PFSK-1 (cell line): ENCODE data around the gene KRT78.

ENCODE experiments used
- FOXP2 ChIP-seq: optimal IDR thresholded peaks from 2 replicates; pipeline ENCODE3; 2011; ENCODE audit warnings: borderline replicate concordance, control low read depth, inconsistent platforms; ENCODE audit not compliant: insufficient read depth; ENCODE audit errors: extremely low read length, extremely low read depth
- POLR2AphosphoS5 ChIP-seq: IDR thresholded peaks from 2 replicates; pipeline ENCODE4 v1.6.1; 2012; ENCODE audit warnings: low read depth, mild to moderate bottlenecking, control low read depth, low read length, moderate library complexity
- REST ChIP-seq, 2 experiments: IDR thresholded peaks; 2 replicates each; pipeline versions ENCODE4 v1.6.1 to v1.8.0; 2011 to 2012; ENCODE audit warnings: low read depth in 2 of 2, low read length in 2 of 2, control low read depth in 1 of 2, inconsistent platforms in 1 of 2, mild to moderate bottlenecking in 1 of 2, moderate library complexity in 1 of 2; ENCODE audit not compliant: insufficient read depth in 1 of 2
- SIN3A ChIP-seq: IDR thresholded peaks from 2 replicates; pipeline ENCODE4 v1.6.1; 2012; ENCODE audit warnings: mild to moderate bottlenecking, low read length, moderate library complexity, borderline replicate concordance; ENCODE audit not compliant: insufficient read depth
- TAF1 ChIP-seq: IDR thresholded peaks from 2 replicates; pipeline ENCODE4 v1.6.1; 2012; ENCODE audit warnings: low read length, control low read depth, borderline replicate concordance; ENCODE audit not compliant: insufficient read depth

The KRT78 gene

GRCh38 chr12:52813203-52813819 lies 35.5 kb downstream of the KRT78 start:
- TF ChIP-seq FOXP2 (no peak), TAF1 (no peak), SIN3A (no peak), POLR2AphosphoS5 (no peak), REST (IDR thresholded peaks at IDR 0.05; ENCODE audit: insufficient read depth in 1 of 2, low read depth in 2 of 2, low read length in 2 of 2) (no peak)

- TF ChIP-seq REST (IDR thresholded peaks at IDR 0.05; ENCODE audit: insufficient read depth in 1 of 2, low read depth in 2 of 2, low read length in 2 of 2), result no peak
- TF ChIP-seq POLR2AphosphoS5, result no peak
- TF ChIP-seq SIN3A, result no peak
- TF ChIP-seq FOXP2, result no peak
- no peak for TF ChIP-seq TAF1
Measured at GRCh38 chr12:52812749-52813148, 36.0 kb downstream of the KRT78 start.

- TF ChIP-seq SIN3A, result no peak
- no peak for TF ChIP-seq REST (IDR thresholded peaks at IDR 0.05; ENCODE audit: insufficient read depth in 1 of 2, low read depth in 2 of 2, low read length in 2 of 2)
- no peak for TF ChIP-seq FOXP2
- no peak for TF ChIP-seq POLR2AphosphoS5
- TF ChIP-seq TAF1, result no peak
Measured at GRCh38 chr12:52812073-52812400, 36.8 kb downstream of the KRT78 start.

- TF ChIP-seq SIN3A, result no peak
- no peak for TF ChIP-seq TAF1
- TF ChIP-seq FOXP2, result no peak
- TF ChIP-seq POLR2AphosphoS5, result no peak
- TF ChIP-seq REST (IDR thresholded peaks at IDR 0.05; ENCODE audit: insufficient read depth in 1 of 2, low read depth in 2 of 2, low read length in 2 of 2), result no peak
Measured at GRCh38 chr12:52811191-52812072, 37.4 kb downstream of the KRT78 start.
